HL-60 (cell line): Measurements from ENCODE around the gene ALDH3A2.

ENCODE experiments used
- CTCF ChIP-seq: IDR thresholded peaks from one replicate; pipeline ENCODE4 v1.5.1; 2011; ENCODE audit warnings: low read length, control low read depth, inconsistent platforms; ENCODE audit not compliant: insufficient read depth
- GABPA ChIP-seq: IDR thresholded peaks from 2 replicates; pipeline ENCODE4 v1.6.1; 2012; ENCODE audit warnings: low read depth
- SPI1 ChIP-seq: IDR thresholded peaks from 2 replicates; pipeline ENCODE4 v1.6.1; 2012; ENCODE audit warnings: low read depth, mild to moderate bottlenecking, borderline replicate concordance

- TF ChIP-seq CTCF (no peak), SPI1 (no peak), GABPA (no peak)
These were observed 28.7 kb upstream of the ALDH3A2 start for GRCh38 chr17:19619705-19620325.
